Measurements from ENCODE around the gene ARHGAP10.

The ARHGAP10 gene

GRCh38 chr4:147731580-147732517, at the start of gene ARHGAP10:
Gene ARHGAP10 (plus strand): TSS chr4:147732088. CDS start chr4:147732302, 214 bp downstream.
- intact Hi-C loops (cut with DNase I): no loop called here
- DNase-seq: peak; percentile 21 to 92 (median 52)

- intact Hi-C loops (cut with DNase I): loop anchor here (5.0 kb wide), 1 partner anchor 65 kb away; the partner anchor contains the start of gene TMEM184C
- DNase-seq: no peak
Measured at GRCh38 chr4:147682755-147683154, 49.1 kb upstream of the ARHGAP10 start.

- DNase-seq: peak in 1 of 10 donors; percentile 81
- intact Hi-C loops (cut with DNase I): loop anchor here (5.0 kb wide), 1 partner anchor 66 kb away; the partner anchor contains the start of gene TMEM184C
Measured at GRCh38 chr4:147683188-147683591, 48.7 kb upstream of the ARHGAP10 start.

GRCh38 chr4:147683717-147684700, 47.9 kb upstream of the ARHGAP10 start, which contains the start of gene PRMT9:
Gene PRMT9 (minus strand): TSS chr4:147684163. CDS start chr4:147683987, 176 bp downstream.
- intact Hi-C loops (cut with DNase I): loop anchor here (5.0 kb wide), 1 partner anchor 67 kb away; the partner anchor contains the start of gene TMEM184C
- DNase-seq: peak; percentile 80 to 99 (median 91)

- intact Hi-C loops (cut with DNase I): no loop called here
Measured at GRCh38 chr4:147689067-147689466, 42.8 kb upstream of the ARHGAP10 start.

GRCh38 chr4:147691820-147692219, 40.1 kb upstream of the ARHGAP10 start:
- intact Hi-C loops (cut with DNase I): no loop called here
- no peak for DNase-seq

More at GRCh38 chr4:147689067-147689466, 42.8 kb upstream of the ARHGAP10 start:
- DNase-seq: no peak

GRCh38 chr4:147693218-147693617, 38.7 kb upstream of the ARHGAP10 start:
- no peak for DNase-seq
- intact Hi-C loops (cut with DNase I): no loop called here

GRCh38 chr4:147696866-147697265, 35.0 kb upstream of the ARHGAP10 start:
- intact Hi-C loops (cut with DNase I): no loop called here
- no peak for DNase-seq

- intact Hi-C loops (cut with DNase I): no loop called here
- no peak for DNase-seq
Measured at GRCh38 chr4:147704846-147705245, 27.0 kb upstream of the ARHGAP10 start.

GRCh38 chr4:147707892-147708672, 23.8 kb upstream of the ARHGAP10 start:
- peak in 4 of 10 donors; percentile 28 to 47 (median 29) for DNase-seq
- intact Hi-C loops (cut with DNase I): loop anchor here (1.0 kb wide), 1 partner anchor 158 kb away; no protein-coding TSS in a partner anchor

- no peak for DNase-seq
- intact Hi-C loops (cut with DNase I): no loop called here
Measured at GRCh38 chr4:147709999-147710398, 21.9 kb upstream of the ARHGAP10 start.

GRCh38 chr4:147714575-147715401, 17.1 kb upstream of the ARHGAP10 start:
- intact Hi-C loops (cut with DNase I): no loop called here
- no peak for DNase-seq

- intact Hi-C loops (cut with DNase I): no loop called here
- no peak for DNase-seq
Measured at GRCh38 chr4:147717878-147718277, 14.0 kb upstream of the ARHGAP10 start.

GRCh38 chr4:147723326-147723725, 8.6 kb upstream of the ARHGAP10 start:
- no peak for DNase-seq
- intact Hi-C loops (cut with DNase I): no loop called here

GRCh38 chr4:147724468-147725201, 7.3 kb upstream of the ARHGAP10 start:
- DNase-seq: no peak
- intact Hi-C loops (cut with DNase I): no loop called here

GRCh38 chr4:147725673-147726072, 6.2 kb upstream of the ARHGAP10 start:
- DNase-seq: no peak
- intact Hi-C loops (cut with DNase I): no loop called here

- intact Hi-C loops (cut with DNase I): no loop called here
- DNase-seq: no peak
Measured at GRCh38 chr4:147727476-147728028, 4.3 kb upstream of the ARHGAP10 start.

GRCh38 chr4:147730333-147730732, 1.6 kb upstream of the ARHGAP10 start:
- intact Hi-C loops (cut with DNase I): no loop called here
- DNase-seq: no peak

Data from posterior cingulate gyrus (tissue), 11 donors.